HG03558 (cell line): ENCODE results near the gene INAFM1.

Experiments used
- ATAC-seq: cut with Tn5 transposase; IDR thresholded peaks from one replicate; pipeline ENCODE4 v1.9.1; 2021; ENCODE audit warnings: moderate number of reproducible peaks; ENCODE audit not compliant: unreplicated experiment; ENCODE audit errors: extremely low read depth

INAFM1 gene

DNA sequence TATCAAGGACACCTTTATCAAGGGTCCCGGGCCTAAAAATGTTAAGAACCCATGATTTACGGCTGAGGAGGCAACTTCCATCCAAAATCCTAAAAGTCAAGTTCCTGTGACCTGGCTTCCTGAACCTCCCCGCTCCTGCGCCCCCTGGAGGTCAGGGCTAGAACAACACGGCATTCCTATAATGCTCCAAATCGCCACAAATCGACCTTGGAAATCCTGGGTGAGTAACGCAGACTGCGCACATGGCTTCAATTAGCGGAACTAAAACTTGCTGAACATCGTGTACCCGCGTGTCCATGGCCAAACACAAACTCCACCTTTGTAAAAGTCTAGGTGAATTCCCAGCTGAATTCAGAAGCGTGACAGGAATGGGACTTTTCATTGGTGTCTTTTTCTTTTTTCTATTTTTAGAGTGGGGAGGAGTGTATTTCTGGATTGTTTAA, 30.6 kb downstream of the INAFM1 start:
- ATAC-seq: no peak

DNA sequence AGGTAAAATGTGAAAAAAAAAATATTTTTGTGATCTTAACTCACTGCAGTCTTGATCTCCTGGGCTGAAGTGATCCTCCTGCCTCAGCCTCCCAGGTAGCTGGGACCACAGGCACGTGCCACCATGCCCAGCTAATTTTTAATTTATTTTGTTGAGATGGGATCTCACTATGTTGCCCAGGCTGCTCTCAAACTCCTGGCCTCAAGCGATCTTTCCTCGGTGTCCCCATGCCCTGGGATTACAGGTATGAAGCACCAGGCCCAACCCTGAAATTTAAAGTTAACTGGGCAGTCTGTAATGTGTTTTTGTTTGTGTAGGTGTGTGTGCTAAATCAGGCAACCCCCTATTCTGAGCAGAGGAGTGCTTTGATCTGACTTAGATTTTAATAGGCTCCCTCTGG, 31.6 kb downstream of the INAFM1 start:
- ATAC-seq: no peak

DNA sequence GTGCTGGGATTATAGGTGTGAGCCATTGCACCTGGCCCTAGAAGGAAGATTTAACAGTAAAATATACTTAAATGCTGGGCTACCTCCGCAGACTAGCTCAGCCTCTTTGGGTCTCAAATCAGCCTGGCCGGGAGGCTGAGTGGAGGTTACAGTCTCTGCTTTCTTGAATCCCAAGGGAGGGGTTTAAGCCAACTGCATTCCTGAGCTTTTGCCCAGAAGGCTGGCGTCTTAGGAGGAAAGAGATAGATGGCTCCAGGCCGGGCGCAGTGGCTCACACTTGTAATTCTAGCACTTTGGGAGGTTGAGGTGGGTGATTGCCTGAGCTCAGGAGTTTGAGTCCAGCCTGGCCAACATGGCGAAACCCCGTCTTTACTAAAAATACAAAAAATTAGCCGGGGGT, 34.4 kb downstream of the INAFM1 start:
- ATAC-seq: no peak

DNA sequence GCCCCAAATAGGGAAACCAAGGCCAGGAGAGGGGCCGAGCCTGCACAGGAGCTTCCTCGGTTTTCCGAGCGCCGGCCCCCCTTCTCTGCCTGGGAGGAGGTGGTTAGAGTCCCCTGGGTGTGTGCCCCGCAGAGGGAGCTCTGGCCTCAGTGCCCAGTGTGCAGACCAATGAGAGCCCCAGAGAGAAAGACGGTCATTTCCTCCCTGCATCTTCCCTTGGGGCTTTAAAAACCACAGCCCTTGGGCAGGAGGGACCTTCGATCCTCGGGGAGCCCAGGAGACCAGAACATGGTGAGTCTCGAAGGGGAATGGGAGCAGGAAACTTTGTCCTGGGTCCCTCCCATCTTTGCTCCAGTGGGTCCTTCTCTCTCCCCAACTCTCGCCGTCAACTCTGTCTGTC, 34.9 kb downstream of the INAFM1 start, which contains the start of gene C5AR1:
TSS of gene C5AR1 (plus strand) at position 254 of the 400 bp plus-strand sequence. CDS start at position 289, 35 bp downstream.
- ATAC-seq: no peak

DNA sequence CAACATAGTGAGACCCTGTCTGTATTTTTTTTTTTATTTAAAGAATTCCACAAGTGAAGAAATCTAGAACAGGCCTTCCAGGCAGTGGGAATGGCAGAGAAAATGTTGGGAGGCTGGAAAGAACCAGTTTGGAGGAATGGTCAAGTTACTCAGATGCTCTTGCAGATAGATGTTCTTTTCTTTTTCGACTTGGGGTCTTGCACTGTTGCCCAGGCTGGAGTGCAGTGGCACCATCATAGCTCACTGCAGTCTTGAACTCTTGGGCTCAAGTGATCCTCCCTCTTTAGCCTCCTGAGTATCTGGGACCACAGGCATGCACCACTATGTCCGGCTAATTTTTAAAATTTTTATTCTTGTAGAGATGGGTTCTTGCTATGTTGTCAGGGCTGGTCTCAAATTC, 35.6 kb downstream of the INAFM1 start:
- ATAC-seq: no peak

DNA sequence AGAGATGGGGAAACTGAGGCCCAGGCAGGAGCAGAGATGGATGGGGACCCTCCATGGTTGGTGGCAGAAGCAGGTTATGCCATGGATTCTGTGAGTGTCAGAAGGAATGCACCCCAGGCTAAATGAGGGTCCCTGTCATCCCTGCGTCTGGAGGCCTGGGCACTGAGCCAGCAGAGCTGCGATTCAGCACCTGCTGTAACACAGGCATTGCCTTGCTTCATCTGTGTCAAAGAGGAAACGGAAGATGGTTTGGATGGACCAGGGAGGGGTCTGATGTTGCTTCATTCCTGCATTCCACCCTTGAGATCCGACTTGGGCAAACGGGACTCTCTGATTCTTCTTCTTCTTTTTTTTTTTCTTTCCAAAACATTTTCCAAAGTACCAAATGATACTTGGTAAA, 36.1 kb downstream of the INAFM1 start:
- no peak for ATAC-seq

DNA sequence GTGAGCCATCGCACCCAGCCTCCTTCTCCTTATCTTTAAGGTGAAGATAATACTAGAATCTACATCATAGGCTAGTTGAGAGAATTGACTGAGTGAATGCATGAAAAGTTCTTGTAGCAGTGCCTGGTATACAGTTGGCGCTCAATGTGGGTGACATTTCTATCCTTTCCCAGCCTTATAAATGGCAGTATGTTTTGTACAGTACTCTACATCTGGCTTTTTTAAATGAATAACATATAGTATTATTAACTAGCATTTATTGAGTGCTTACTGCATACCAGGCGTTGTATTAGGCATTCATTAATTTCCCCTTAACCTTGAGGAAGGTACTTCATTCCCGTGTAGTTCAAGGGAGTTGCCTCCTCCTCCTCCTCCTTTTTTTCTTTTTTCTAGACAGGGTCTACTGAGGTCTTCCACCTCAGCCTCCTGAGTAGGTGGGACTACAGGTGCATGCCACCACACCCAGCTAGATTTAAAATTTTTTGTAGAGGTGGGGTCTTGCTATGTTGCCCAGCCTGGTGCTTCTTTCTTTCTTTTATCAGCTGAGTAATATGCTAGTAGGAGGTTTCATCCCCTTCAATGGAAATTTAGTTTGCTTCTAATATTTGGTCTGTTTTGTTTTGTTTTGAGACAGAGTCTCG, 37.8 kb downstream of the INAFM1 start:
- ATAC-seq: no peak

DNA sequence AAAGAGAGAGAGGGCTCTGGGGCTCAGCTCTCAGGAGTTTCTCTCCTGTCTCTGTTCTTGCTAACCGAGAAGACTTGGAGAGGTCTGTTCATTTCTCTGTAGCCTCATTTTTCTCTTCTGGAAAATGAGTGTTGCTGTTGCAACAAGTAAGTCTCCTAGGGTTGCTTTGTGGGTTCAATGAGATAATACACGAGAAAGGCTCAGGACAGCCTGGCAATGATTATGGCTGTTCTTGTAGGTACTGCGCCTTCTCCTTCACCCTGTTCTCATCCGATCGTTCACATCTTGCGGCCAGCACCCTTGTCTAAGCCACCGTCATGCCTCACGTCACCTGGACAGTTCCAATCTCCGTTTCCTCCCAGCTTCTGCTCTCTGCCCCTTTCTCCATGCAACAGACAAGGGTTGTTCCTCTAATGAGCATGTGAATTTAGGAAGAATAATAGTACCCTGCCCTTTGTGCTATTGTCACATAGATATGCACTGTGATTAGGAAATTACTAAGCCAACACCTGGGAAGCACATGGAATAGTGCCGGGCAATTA, 39.1 kb downstream of the INAFM1 start:
- ATAC-seq: no peak

DNA sequence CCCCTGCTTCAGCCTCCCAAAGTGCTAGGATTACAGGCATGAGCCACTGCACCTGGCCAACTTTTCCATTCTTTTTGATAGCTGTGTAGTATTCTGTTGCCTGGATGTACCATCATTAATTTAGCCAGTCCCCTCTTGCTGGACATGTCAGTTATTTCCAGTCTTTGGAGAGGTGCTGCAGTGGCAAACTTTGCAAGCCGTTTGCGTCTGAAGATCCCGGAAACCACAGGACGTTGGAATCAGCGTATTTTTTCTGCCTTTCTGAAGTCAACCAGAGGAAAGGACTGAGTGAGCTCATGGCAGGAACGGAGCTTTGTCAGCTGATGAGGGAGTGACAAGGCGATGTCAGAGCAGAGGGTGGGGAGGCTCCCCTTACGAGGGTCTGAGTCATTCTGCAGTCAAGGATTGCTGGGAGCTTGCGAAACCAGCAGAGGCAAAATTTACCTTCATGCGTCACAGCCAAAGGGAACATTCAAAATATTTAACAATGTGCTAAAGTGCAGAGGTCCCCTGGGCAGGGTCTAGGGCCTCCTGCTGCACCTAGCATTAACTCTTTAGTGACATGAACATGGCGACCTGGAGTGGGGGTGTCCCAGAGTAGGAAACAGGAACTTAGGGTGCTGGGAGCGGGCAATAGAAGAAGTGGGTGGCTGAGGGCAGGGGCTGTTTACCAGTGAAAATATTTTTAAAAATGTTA, 40.6 kb downstream of the INAFM1 start:
- no peak for ATAC-seq

DNA sequence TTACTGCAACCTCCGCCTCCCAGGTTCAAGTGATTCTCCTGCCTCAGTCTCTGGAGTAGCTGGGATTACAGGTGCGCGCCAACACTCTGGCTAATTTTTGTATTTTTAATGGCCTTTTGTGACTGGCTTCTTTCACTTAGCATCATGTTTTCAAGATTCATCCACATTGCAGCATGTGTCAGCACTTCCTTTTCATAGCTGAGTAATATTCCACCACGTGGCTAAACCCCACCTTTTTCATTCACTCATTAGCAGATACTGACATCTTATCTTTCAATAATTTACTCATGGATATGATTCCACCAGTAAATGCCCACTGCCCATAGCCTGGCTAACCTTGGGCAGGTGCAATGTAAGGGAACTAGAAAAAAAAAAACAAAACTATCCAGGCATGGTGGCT, 41.8 kb downstream of the INAFM1 start:
- no peak for ATAC-seq

DNA sequence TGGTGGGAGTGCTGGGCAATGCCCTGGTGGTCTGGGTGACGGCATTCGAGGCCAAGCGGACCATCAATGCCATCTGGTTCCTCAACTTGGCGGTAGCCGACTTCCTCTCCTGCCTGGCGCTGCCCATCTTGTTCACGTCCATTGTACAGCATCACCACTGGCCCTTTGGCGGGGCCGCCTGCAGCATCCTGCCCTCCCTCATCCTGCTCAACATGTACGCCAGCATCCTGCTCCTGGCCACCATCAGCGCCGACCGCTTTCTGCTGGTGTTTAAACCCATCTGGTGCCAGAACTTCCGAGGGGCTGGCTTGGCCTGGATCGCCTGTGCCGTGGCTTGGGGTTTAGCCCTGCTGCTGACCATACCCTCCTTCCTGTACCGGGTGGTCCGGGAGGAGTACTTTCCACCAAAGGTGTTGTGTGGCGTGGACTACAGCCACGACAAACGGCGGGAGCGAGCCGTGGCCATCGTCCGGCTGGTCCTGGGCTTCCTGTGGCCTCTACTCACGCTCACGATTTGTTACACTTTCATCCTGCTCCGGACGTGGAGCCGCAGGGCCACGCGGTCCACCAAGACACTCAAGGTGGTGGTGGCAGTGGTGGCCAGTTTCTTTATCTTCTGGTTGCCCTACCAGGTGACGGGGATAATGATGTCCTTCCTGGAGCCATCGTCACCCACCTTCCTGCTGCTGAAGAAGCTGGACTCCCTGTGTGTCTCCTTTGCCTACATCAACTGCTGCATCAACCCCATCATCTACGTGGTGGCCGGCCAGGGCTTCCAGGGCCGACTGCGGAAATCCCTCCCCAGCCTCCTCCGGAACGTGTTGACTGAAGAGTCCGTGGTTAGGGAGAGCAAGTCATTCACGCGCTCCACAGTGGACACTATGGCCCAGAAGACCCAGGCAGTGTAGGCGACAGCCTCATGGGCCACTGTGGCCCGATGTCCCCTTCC, 45.5 kb downstream of the INAFM1 start:
- no peak for ATAC-seq

DNA sequence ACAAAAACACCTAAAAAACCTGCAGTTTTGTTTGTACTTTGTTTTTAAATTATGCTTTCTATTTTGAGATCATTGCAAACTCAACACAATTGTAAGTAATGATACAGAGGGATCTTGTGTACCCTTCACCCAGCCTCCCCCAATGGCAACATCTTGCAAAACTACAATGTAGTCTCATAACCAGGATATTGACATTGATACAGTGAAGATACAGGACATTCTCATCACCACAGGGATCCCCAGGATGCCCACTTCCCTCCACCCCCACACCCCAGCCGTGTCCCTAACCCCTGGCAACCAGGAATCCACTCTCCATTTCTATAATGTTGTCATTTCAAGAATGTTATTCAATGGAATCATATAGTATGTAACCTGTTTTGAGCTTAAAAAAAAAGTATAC, 46.9 kb downstream of the INAFM1 start:
- ATAC-seq: no peak

DNA sequence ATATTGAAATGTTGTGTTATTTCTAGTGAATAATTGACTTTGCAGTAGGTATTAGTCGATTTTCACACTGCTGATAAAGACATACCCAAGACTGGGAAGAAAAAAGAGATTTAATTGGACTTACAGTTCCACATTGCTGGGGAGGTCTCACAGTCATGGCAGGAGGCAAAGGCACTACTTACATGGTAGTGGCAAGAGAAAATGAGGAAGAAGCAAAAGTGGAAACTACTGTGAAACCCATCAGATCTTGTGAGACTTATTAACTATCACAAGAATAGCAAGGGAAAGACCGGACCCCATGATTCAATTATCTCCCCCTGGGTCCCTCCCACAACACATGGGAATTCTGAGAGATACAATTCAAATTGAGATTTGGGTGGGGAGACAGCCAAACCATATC, 47.4 kb downstream of the INAFM1 start:
- ATAC-seq: no peak

DNA sequence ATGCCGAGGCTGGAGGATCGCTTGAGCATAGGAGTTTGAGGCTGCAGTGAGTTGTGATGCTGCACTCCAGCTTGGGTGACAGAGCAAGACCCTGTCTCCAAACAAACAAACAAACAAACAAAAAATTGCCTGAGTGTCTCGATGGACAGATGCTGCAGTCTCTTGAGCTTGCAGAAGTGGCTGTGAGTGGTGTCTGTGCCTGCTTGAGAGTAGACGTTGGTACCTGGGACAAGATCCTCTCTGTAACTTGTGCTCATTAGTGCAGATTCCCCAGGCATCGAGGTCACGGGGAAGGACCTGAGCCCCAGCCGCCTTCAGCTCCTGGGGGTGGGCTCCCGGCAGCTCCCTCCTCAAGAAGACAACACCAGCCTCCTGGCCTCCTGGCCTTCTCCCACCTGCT, 48.7 kb downstream of the INAFM1 start:
- ATAC-seq: no peak

DNA sequence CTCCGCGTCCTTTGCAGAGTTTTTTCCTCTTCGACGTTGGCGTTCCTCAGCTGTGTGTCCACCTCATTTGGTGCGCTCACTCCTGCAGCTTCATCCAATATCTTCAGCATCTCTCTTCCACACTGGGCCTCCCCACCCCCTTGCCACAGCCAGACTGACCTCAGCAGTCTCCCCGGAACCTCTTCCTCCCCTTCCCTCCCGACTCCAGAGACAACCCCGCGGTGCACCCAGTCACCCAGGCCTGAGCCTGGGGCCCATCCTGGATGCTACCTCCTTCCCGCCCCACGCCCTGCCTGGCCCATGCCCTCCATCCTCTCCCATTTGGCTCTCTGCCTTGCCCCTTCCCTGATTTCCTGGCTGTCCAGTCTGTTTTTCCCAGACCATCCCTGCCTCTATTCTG, 49.2 kb downstream of the INAFM1 start:
- ATAC-seq: no peak

DNA sequence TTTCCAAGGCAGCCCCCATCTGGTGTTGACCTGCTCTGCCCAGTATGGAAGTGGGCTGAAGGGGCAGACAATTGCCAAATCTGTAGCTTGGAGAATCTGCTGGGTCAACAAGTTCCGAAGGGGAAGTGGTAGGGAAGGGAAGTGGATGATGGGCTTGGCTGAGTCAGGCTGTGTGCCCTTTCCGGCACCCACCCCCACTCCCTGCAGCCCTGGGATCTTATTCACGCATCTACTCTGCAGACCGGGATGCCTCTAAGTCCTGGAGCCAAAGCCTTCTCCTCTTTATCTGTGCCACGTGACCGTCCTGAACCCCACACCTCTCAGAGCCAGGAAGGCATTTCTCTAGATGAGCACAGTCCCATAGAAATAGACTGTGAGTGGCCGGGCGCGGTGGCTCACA, 49.8 kb downstream of the INAFM1 start:
- ATAC-seq: no peak
